Middle frontal gyrus (tissue), 1 donor: ENCODE data around the gene CYP4F11.
"Not testable (repeated sequence)": the region's sequence is repeated elsewhere in the genome, so short reads cannot be mapped to it uniquely, and the experiment has no call there.

Experiments used
- DNase-seq: peaks from one replicate; pipeline ENCODE4 v3.0.0-alpha.2; 2015; ENCODE audit warnings: low spot score; ENCODE audit errors: extremely low spot score

CYP4F11 gene

DNA sequence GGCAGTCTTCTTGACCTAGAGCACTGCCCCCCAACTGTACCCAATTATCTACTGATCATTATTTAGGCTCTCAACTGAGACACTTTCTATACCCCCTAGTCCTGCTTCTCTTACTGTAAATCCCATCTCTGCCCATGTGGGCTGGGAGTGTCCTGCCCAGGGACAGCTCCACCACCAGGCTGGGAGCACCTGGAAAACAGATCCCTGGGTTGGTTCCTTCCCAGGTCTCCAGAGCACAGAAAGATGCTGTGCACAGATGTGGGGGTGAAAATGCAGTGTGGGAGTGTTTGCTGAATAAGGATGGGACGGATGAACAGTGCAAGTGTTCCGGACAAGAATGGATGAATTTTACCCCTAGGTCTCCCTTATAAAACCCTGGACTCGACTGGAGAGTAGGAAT lies 49.2 kb downstream of the CYP4F11 start:
- no peak for DNase-seq

DNA sequence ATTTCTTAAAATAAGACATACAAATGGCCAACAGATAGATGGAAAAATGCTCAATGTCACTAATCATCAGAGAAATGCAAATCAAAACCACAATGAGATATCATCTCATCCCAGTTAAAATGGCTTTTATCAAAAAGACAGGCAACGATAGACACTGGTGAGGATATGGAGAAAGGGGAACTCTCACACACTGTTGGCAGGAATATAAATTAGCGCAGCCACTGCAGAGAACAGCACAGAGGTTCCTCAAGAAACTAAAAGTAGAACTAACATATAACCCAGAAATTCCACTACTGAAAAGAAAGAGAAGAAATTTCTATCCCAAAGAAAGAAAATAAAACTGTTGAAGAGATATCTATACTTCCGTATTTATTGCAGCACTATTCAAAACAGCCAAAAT lies 51.0 kb downstream of the CYP4F11 start:
- not testable (repeated sequence) for DNase-seq

- no peak for DNase-seq
These were observed 59.4 kb downstream of the CYP4F11 start for GRCh38 chr19:15874821-15875474.

- not testable (repeated sequence) for DNase-seq
These were observed 60.6 kb downstream of the CYP4F11 start for GRCh38 chr19:15873771-15874170.

- no peak for DNase-seq
These were observed 62.8 kb downstream of the CYP4F11 start for GRCh38 chr19:15871570-15871969.

- DNase-seq: no peak
These were observed 64.5 kb downstream of the CYP4F11 start for GRCh38 chr19:15869873-15870272.

DNA sequence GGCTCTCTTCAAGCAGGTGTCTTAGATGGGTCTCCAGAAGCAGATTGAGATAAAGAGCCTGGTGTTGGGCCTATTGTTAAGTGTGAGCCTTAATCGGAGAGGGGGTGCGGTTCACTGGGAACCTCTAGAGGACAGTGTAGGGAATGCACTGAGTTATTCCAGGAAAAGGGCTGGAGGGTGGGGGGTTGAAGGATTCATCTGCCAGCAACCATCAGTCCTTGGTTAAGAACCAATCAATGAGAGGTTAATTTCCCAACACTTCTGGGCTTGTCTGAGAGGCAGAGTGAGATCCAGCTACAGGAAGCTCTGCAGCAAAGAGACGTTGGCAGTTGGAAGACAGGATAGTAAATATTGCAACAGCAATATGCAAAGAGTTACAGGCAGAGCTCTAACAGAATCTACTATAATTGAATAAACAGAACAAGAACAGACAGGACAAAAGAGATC lies 65.2 kb downstream of the CYP4F11 start:
- DNase-seq: no peak

- no peak for DNase-seq
These were observed 67.7 kb downstream of the CYP4F11 start for GRCh38 chr19:15866636-15867035.

DNA sequence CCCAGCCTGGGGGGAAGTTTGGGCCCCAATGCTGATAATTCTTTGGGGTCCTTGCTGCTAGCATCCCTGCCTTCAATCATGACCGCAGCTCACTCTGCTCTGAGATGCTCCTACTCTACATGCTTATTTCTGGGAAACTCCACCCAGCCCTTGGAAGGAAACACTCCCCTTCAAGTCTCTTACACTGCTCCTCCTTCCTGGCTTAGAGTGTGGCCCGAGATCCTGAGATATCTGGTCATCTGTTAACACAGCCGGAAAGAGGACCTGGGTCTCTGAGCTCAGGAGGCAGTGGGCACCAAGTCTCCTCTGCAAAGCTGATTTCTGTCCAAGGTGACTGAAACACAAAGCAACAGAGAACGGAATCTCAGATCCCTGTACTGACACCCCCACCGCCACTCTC lies 69.5 kb downstream of the CYP4F11 start:
- DNase-seq: no peak

- DNase-seq: no peak
These were observed 71.1 kb downstream of the CYP4F11 start for GRCh38 chr19:15863272-15863671.

DNA sequence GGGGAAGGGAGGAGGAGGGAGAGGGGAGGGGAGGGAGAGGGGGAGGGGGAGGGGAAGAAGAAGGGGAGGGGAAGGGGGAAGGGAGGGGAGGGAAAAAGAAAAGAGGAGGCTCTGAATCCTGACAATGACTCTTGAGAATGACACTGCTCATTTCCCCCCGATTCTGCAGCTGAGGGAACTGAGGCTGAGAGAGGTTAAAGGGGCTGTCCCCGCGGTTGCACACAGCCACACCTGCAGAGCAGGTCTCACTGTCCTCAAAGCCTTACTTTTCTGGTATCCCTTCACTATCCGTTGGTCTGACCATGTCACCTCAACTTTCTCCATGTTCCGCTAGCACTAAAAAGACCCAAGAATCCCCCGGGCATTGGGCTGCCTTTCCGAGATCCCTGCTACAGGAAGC lies 71.9 kb downstream of the CYP4F11 start:
- no peak for DNase-seq
